ENCODE results near the gene FLVCR2.

Gene FLVCR2

DNA sequence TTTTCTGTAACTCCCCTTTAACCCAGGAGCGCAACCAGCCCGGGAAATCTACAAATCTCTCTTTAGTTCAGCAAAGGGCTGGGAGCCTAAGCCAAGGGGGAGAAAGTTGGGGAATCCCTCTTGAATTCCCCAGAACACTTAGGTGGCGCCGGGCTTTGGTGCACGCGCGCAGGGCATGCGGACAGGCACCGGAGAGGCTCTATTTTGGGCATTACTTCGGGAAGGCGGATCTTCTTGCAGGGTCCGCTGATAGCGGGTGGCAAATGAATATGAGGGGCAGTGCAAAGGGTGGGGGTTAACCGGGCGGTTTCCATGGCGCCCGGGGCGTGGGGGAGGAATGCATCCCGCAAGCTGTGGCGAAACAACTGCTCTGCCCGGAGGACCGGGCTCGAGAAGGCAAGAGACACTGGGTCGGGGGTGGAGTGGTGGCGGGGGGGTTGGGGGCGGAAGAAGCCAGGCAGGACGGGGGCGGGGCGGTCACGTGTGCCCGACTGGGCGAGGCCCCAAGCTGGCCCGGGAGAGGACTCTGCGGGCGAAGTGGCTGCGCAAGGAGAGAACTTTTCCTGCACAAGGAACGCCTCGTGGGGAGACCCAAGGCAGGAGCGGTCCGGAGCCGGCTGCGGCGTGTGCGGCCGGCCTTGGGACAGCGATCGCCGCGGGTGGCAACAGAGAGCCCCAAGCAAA is at the start of gene FLVCR2:
Gene FLVCR2, plus strand, starts transcription at position 519 of the 684 bp plus-strand sequence. CDS start 353 bp downstream, outside the sequence.
- DNase-seq (ENCODE audit: low read depth, low spot score) = peak; percentile 79

DNA sequence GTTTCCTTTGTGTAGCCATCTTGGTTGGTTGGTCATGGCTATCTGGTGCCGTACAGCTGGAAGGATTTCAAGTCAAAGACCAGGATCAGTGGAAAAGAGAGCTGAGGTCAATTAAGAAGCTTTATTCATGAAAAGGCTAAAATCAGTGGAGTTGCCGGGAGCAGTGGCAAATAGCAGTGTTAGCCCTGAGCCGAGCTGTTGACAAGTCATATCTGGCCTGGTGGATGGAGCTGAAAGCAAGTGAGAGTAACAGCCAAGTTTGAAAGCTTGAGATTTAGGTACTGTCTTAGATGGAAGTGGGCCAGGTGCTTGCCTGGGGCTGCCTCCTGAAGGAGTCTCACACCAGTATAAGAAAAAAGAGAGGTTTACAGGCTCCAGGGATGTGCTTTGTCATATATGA is 47.2 kb upstream of the FLVCR2 start:
- no peak for DNase-seq (ENCODE audit: low read depth, low spot score)

DNA sequence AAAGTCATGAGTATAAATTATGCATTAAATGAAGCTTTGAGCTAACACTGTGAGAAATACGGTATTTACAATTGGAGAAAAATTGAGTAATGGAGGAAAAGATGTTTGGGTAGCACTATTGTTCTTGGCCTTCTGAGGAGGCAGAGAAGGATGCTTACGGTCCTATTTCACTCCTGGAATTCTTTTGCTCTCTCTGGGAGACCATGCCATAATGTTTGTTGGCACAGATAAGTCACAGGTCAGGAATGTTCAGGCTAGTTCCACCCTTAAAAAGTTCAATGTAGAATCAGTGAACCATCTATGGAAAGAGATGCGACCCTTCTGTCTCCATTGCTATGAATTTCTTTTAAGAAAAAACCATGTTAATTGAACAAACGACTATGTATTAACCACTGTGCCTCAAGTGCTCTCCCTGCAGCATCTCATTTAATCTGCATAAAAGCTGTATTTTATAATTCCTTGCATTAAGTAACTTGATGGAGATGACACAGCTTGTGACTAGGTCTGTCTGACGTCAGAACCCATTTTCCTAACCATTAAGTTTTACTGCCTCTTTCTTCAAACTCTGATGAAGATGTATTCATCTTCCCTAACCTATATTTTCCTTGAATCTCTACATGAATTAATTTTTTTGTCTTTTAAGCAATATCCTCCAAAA is 46.6 kb upstream of the FLVCR2 start:
- DNase-seq (ENCODE audit: low read depth, low spot score) = peak; percentile 61

DNA sequence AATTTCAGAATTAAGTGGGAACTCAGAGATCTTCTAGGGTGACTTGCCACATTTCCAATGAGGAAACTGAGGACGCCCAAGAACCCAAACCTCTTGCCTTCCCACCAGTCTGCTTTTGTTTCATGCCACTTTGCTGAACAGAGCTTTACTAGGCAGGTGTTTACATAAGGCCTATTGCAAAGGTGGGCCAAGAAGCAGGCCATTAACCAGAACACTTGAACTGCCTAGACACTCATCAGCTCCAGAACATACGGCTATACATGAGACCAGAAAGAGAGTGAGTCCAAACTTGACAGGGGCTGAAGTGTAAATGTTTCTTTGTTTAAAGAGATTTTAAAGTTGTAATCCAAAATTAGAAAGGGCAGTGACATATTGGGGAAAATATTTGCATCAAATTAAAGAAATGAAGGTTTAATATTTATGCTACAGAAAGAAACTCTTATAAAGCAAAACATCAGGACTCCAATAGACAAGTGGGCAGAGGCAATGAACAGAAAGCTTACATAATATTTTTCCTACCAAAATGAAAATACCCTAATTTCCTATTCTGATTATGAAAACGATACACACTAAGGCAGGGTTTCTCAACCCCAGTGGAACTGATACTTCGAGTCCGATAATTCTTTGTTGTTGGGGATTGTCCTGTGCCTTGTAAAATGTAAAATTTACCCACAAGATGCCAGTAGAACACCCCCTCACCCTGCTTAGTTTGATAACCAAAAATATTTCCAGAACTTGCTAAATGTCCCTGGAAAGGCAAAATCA is 44.4 kb upstream of the FLVCR2 start:
- no peak for DNase-seq (ENCODE audit: low read depth, low spot score)

GRCh38 chr14:75535164-75535898 is 43.1 kb upstream of the FLVCR2 start:
- no peak for DNase-seq (ENCODE audit: low read depth, low spot score)

DNA sequence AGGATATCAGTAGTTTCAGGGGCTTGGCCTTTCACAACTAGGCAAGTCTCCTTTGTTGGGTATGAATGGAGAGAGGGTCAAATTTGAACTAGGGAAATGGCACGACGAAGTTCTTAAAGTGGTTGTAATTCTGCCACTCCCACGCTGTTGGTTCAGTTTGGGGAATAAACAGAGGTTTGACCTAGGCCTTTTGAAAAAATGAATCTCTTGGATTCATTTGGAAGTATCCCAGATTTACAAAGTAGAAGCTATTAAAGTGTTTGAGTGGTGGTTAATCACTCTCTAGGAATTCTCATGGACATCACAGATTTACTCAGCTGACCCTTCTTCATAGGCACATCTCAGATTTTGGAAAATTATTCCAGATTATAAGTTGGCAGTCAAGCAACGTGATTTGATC is 41.3 kb upstream of the FLVCR2 start:
- no peak for DNase-seq (ENCODE audit: low read depth, low spot score)

- no peak for DNase-seq (ENCODE audit: low read depth, low spot score)
Observed at GRCh38 chr14:75539162-75539560, 39.3 kb upstream of the FLVCR2 start.

- no peak for DNase-seq (ENCODE audit: low read depth, low spot score)
Observed at GRCh38 chr14:75539561-75540478, 38.6 kb upstream of the FLVCR2 start.

DNA sequence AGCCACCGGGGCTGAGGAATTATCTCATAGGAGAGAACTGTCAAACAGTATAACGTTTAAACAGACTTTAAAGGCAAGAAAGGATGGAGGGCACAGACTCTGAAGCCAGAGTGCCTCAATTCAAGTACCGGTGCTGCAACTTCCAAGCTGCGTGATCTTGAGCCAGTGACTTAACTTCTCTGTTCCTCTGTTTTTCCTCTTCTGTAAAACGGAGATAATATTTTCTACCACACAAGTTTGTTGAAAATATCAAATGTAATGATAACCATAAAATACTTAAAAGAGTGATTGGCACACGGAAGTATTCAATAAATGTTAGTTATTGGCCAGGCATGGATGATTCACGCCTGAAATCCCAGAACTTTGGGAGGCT is 38.0 kb upstream of the FLVCR2 start:
- DNase-seq (ENCODE audit: low read depth, low spot score) = no peak

DNA sequence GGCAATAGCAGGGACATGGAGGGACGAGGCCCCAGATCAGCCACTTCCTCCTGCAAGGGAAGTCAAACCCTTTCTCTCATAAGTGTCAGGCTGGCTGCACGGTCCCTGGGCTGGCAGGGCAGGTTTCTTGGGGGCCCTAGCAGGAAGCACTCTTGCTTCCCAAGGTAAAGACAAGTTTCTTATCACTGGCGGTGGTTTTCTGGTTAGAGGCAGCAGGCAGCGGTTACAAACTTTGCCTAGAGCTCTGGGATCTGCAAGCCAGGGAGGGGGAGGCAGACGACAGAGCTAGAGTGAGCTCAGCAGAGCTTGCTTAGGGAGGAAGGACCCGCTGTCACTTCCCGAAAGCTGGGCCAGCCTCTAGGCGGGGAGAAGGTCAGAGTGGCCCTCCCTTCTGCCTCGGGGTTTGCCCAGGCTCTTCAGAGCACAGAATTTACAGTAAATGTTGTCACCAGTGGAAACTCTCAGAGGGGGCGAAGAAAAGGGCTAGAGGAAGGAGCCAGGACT is 35.8 kb upstream of the FLVCR2 start:
- peak; percentile 24 for DNase-seq (ENCODE audit: low read depth, low spot score)

DNA sequence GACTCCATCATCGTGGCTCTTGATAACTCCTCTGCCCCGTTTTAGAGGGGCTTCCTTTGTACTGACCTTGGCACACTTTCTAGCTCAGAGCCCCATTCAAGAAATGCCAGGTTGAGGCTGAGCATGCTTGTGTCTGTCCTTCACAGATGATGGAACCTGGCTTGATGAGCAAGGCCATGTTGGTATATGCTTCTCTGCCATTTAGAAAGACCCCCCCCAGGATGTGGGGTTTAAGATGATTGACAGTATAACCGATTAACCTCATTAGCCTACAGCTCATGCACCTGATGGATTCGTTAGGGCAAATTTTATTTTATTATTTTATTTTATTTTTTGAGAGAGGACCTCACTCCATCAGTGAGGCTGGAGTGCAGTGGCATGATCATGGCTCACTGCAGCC is 35.2 kb upstream of the FLVCR2 start:
- no peak for DNase-seq (ENCODE audit: low read depth, low spot score)

DNA sequence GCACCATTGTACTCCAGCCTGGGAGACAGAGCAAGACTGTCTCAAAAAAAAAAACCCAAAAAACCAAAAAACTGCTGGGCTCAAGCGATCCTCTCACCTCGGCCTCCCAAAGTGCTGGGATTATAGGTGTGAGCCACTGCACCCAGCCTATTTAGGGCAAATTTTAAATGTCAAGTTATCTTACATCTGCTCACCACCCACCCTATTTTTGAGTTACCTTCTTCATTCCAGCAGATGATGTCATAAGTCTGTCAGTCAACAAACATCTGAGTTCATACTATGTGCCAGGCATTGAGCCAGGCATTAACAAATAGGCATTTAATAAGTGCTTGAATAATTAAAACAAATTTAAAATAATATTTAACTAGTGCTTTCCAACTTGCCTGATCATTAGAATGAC is 34.6 kb upstream of the FLVCR2 start:
- no peak for DNase-seq (ENCODE audit: low read depth, low spot score)

DNA sequence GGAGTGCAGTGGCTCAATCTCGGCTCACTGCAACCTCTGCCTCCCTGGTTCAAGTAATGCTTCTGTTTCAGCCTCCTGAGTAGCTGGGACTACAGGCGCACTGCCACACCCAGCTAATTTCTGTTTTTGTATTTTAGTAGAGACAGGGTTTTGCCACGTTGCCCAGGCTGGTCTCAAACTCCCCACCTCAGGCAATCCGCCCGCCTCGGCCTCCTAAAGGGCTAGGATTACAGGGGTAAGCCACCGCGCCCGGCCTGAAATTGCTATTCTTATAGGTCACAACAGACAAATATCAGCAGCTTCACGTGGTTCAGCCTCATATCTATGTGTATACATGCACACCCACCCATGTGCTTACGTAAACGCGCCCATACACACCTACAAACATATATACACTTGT is 32.5 kb upstream of the FLVCR2 start:
- no peak for DNase-seq (ENCODE audit: low read depth, low spot score)

GRCh38 chr14:75547552-75548250 is 30.7 kb upstream of the FLVCR2 start:
- DNase-seq (ENCODE audit: low read depth, low spot score) = no peak

GRCh38 chr14:75548544-75548943 is 29.9 kb upstream of the FLVCR2 start:
- DNase-seq (ENCODE audit: low read depth, low spot score) = no peak

DNA sequence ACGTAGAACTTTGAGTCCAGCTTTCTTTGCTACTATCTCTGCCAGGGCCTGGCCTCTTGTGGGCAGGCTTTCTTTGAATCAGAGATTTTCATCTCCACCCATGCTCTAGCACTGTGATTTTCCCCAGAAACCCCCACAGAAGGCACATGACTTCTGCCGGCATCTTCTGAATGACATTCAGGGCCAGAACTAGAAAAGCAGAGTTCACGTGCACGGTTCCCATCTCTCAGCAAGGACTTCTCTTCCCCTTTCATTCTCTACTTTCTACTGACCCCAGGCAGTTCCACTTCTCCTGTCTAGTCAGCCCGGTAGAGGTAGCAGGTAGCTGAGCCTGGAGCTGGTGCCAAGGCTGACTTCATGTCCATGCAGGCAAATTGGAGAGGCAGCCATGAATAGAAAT is 29.3 kb upstream of the FLVCR2 start:
- no peak for DNase-seq (ENCODE audit: low read depth, low spot score)

GRCh38 chr14:75551021-75551420 is 27.4 kb upstream of the FLVCR2 start:
- no peak for DNase-seq (ENCODE audit: low read depth, low spot score)

DNA sequence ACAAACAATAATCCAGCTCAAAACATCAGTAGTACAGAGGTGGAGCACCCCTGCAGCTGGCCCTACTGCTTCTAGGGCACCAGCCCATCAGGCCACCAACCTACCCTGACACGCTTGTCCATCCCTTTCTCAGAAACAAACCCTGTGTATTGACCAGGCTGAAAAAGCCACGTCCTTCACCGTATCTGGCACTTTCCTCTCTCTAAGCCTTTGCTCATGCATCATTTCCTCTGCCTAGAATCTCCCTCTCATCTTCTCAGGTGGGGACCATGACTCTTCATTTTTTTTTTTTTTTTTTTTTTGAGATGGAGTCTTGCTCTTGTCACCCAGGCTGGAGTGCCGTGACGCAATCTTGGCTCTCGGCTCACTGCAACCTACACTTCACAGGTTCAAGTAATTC is 25.3 kb upstream of the FLVCR2 start:
- no peak for DNase-seq (ENCODE audit: low read depth, low spot score)

DNA sequence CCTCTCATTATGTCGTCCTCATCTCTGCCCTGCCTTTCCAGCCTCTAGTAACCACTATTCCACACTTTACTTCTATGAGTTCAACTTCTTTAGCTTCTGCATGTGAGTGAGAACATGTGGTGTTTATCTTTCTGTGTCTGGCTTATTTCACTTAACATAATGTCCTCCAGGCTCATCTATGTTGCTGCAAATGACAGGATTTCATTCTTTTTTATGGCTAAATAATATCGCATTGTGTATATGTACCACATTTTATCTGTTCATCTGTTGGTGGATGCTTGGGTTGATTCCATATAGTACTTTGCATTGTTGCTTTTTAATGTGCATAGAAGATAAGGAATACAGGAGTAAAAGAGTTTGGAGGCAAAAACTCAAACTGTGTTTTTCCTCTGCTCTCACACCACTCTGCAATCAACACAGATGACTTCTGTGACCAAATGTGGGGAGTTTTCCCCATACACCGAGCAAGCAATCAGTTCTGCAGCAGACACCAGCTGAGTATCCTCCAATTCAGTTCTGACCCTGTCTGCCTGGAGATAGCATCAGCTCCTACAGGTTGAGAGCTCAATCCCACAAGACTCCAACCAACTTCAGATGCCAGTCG is 24.6 kb upstream of the FLVCR2 start:
- DNase-seq (ENCODE audit: low read depth, low spot score) = no peak

DNA sequence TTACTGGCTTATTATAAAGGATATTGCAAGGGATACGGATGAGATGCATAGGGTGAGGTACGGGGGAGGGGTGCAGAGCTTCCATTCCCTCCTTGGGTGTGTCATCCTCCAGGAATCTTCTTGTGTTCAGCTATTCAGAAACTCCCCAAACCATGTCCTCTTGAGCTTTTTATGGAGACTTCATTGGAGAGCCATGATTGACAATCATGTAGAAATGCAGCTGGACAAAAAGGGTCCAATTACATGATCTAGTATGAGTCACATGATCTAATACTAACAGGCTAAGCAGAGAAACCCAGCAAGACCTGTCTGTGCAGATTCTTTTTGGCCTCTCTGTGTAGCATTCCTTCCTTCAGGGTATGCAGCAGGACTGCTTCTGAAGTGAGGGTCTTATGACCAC is 23.9 kb upstream of the FLVCR2 start:
- DNase-seq (ENCODE audit: low read depth, low spot score) = peak; percentile 10
